Keratinocyte (primary cell): ENCODE measurements around the gene CA5A. TPM values are rescaled to one million over a fixed set of nuclear protein-coding genes. Genes with fewer than 3 reads are reported as not detected.

Experiments
- DNase-seq: peaks from one replicate; pipeline ENCODE4 v3.0.0-alpha.2; 2011; ENCODE audit warnings: low read depth, missing footprints, low spot score
- FAIRE-seq: peaks from 2 replicates; lab custom pipeline; 2011; peaks lifted over from hg19 to GRCh38; lab: Jason Lieb, UNC
- H2AFZ ChIP-seq: 2 replicates; pipeline ENCODE4 v1.6.0; 2012; ENCODE audit warnings: low read length, control low read depth, inconsistent platforms; ENCODE audit not compliant: control insufficient read depth
- H3K27ac ChIP-seq: 2 replicates; pipeline ENCODE4 v1.5.1; 2011; ENCODE audit warnings: low read length; ENCODE audit not compliant: control insufficient read depth, insufficient read depth
- H3K27me3 ChIP-seq: 3 replicates; pipeline ENCODE4 v1.6.0; 2011; ENCODE audit warnings: low read length; ENCODE audit not compliant: control insufficient read depth, insufficient read depth; ENCODE audit errors: extremely low read depth
- H3K36me3 ChIP-seq, 2 experiments: 2 replicates in 1 of 2; 3 replicates in 1 of 2; pipeline ENCODE4 v1.5.1; 2011; ENCODE audit warnings: low read length in 2 of 2, mild to moderate bottlenecking in 1 of 2; ENCODE audit not compliant: control insufficient read depth in 2 of 2, insufficient read depth in 2 of 2; ENCODE audit errors: extremely low read depth in 1 of 2
- H3K4me1 ChIP-seq: 3 replicates; pipeline ENCODE4 v1.5.1; 2011; ENCODE audit warnings: low read length; ENCODE audit not compliant: control insufficient read depth, insufficient read depth; ENCODE audit errors: extremely low read depth
- H3K4me2 ChIP-seq: 3 replicates; pipeline ENCODE4 v1.6.0; 2011; ENCODE audit warnings: low read depth, low read length; ENCODE audit not compliant: control insufficient read depth, insufficient read depth; ENCODE audit errors: extremely low read depth
- H3K4me3 ChIP-seq, 3 experiments: fragments of 200-600 bp in 1 of 3; sonication (generic) in 1 of 3; 2 replicates in 2 of 3; 3 replicates in 1 of 3; pipeline ENCODE4 v1.5.1; 2011 to 2016; ENCODE audit warnings: low read length in 3 of 3, mild to moderate bottlenecking in 3 of 3, control low read depth in 2 of 3, inconsistent platforms in 1 of 3, low read depth in 1 of 3, mixed read lengths in 1 of 3, mixed run types in 1 of 3, moderate library complexity in 1 of 3; ENCODE audit not compliant: control insufficient read depth in 2 of 3, insufficient read depth in 2 of 3; ENCODE audit errors: extremely low read depth in 1 of 3
- H3K79me2 ChIP-seq: 2 replicates; pipeline ENCODE4 v1.6.0; 2012; ENCODE audit warnings: low read length; ENCODE audit not compliant: control insufficient read depth, insufficient read depth
- H3K9ac ChIP-seq: 3 replicates; pipeline ENCODE4 v1.6.0; 2011; ENCODE audit warnings: low read length; ENCODE audit not compliant: control insufficient read depth, insufficient read depth; ENCODE audit errors: extremely low read depth
- H3K9me1 ChIP-seq: 3 replicates; pipeline ENCODE4 v1.6.0; 2011; ENCODE audit warnings: low read length; ENCODE audit not compliant: control insufficient read depth, insufficient read depth; ENCODE audit errors: extremely low read depth
- H3K9me3 ChIP-seq: 2 replicates; pipeline ENCODE4 v1.5.1; 2012; ENCODE audit warnings: low read depth, low read length; ENCODE audit not compliant: control insufficient read depth
- H4K20me1 ChIP-seq: 3 replicates; pipeline ENCODE4 v1.6.0; 2011; ENCODE audit warnings: low read length; ENCODE audit not compliant: control insufficient read depth, insufficient read depth; ENCODE audit errors: extremely low read depth
- EZH2 ChIP-seq: IDR thresholded peaks from one replicate; pipeline ENCODE4 v1.6.1; 2012; ENCODE audit warnings: inconsistent platforms, mild to moderate bottlenecking, low read length, moderate library complexity
- dilution Hi-C: fragments of 300-500 bp; cut with MboI; formaldehyde crosslinking; loops from one replicate; pipeline ENCODE4 v1.7.0; 2020; ENCODE audit warnings: low sequenced_read_pairs; ENCODE audit not compliant: extremely low pct_ligation_motif_present
- polyA plus RNA-seq, 5 experiments: library from polyadenylated mRNA; depleted of rRNA in 3 of 5; stranded (reverse) in 3 of 5; stranded (forward) in 1 of 5; unstranded in 1 of 5; fragments of >200 nt; gene quantifications; 1 replicate in 1 of 5; 2 replicates in 3 of 5; 3 replicates in 1 of 5; pipeline versions ENCODE4 v1.2.1 to v1.2.3, GENCODE V29; 2011 to 2012; ENCODE audit warnings: missing spikeins in 2 of 5, low read depth in 1 of 5, low replicate concordance in 1 of 5
- TF ChIP-seq, protein P1 (sequence below), 3 experiments: IDR thresholded peaks in 1 of 3; conservative IDR thresholded peaks in 1 of 3; optimal IDR thresholded peaks in 1 of 3; 2 replicates in 2 of 3; 3 replicates in 1 of 3; pipeline versions ENCODE3 to v1.5.1; 2011; ENCODE audit warnings: low read length in 3 of 3, mild to moderate bottlenecking in 3 of 3, moderate library complexity in 2 of 3, control low read depth in 1 of 3, inconsistent platforms in 1 of 3; ENCODE audit not compliant: insufficient read depth in 2 of 3; ENCODE audit errors: extremely low read depth in 1 of 3

CA5A gene
- polyA plus RNA-seq, 1 donor (not counting 4 experiments of a cell fraction or from before 2014, with no cell fraction given) = not detected

GRCh38 chr16:87853411-87854052 lies 82.8 kb downstream of the CA5A start:
- Histone ChIP-seq H4K20me1 (peaks cover 64% of the 10 kb centered on the region), H3K27ac (peak overlapping the region; percentile 96), H3K4me3 (peak overlapping the region in 2 of 3 experiments; percentile 57 to 64), H3K9me1 (peaks cover 5% of the 10 kb centered on the region), H3K9ac (peak overlapping the region; percentile 90), H3K79me2 (peaks cover 96% of the 10 kb centered on the region), H2AFZ (no peak overlapping the region), H3K27me3 (no peaks in the 10 kb centered on the region), H3K4me1 (peaks cover 73% of the 10 kb centered on the region), H3K36me3 (peaks cover 26 to 71% of the 10 kb centered on the region in 2 experiments), H3K4me2 (peak overlapping the region; percentile 89), H3K9me3 (no peaks in the 10 kb centered on the region)
- dilution Hi-C loops = no loop called here
- DNase-seq (peak; percentile 87), FAIRE-seq (no peak)
- TF ChIP-seq, protein P1, sequence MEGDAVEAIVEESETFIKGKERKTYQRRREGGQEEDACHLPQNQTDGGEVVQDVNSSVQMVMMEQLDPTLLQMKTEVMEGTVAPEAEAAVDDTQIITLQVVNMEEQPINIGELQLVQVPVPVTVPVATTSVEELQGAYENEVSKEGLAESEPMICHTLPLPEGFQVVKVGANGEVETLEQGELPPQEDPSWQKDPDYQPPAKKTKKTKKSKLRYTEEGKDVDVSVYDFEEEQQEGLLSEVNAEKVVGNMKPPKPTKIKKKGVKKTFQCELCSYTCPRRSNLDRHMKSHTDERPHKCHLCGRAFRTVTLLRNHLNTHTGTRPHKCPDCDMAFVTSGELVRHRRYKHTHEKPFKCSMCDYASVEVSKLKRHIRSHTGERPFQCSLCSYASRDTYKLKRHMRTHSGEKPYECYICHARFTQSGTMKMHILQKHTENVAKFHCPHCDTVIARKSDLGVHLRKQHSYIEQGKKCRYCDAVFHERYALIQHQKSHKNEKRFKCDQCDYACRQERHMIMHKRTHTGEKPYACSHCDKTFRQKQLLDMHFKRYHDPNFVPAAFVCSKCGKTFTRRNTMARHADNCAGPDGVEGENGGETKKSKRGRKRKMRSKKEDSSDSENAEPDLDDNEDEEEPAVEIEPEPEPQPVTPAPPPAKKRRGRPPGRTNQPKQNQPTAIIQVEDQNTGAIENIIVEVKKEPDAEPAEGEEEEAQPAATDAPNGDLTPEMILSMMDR (optimal IDR thresholded peaks at IDR 0.05 in 1 of 3, IDR thresholded peaks at IDR 0.05 in 1 of 3, conservative IDR thresholded peaks at IDR 0.05 in 1 of 3; ENCODE audit: extremely low read depth in 1 of 3, insufficient read depth in 2 of 3, low read length in 3 of 3) = no peak
- TF ChIP-seq EZH2 = no peak

GRCh38 chr16:87851601-87852000 lies 84.7 kb downstream of the CA5A start:
- TF ChIP-seq, protein P1 (optimal IDR thresholded peaks at IDR 0.05 in 1 of 3, IDR thresholded peaks at IDR 0.05 in 1 of 3, conservative IDR thresholded peaks at IDR 0.05 in 1 of 3; ENCODE audit: extremely low read depth in 1 of 3, insufficient read depth in 2 of 3, low read length in 3 of 3) = peak in 1 of 3 experiments; percentile 17
- TF ChIP-seq EZH2 = no peak
- no peak overlapping the region for H3K4me2 ChIP-seq
- H3K27ac ChIP-seq = peak overlapping the region; percentile 96
- H3K4me1 ChIP-seq = peaks cover 55% of the 10 kb centered on the region
- H3K4me3 ChIP-seq = no peak overlapping the region
- no peak overlapping the region for H2AFZ ChIP-seq
- H3K36me3 ChIP-seq = peaks cover 35 to 79% of the 10 kb centered on the region in 2 experiments
- no peaks in the 10 kb centered on the region for H3K27me3 ChIP-seq
- no peaks in the 10 kb centered on the region for H3K9me3 ChIP-seq
- no peak for DNase-seq
- H3K79me2 ChIP-seq = peaks cover 96% of the 10 kb centered on the region
- FAIRE-seq = no peak
- peak overlapping the region; percentile 8 for H3K9ac ChIP-seq
- peaks cover 5% of the 10 kb centered on the region for H3K9me1 ChIP-seq
- dilution Hi-C loops = no loop called here
- peaks cover 62% of the 10 kb centered on the region for H4K20me1 ChIP-seq
